Right cardiac atrium (tissue), 5 donors: ENCODE measurements around the gene GPR146. TPM values are rescaled to one million over a fixed set of nuclear protein-coding genes. Genes with fewer than 3 reads are reported as not detected.

Experiments used
- ATAC-seq, 2 donors: fragments of 200-7000 bp; cut with Tn5 transposase; one replicate each; pipeline versions ENCODE4 v1.8.0 to v1.9.1; 2020; ENCODE audit warnings: moderate library complexity in 2 of 2, mild to moderate bottlenecking in 1 of 2
- DNase-seq, 3 donors: peaks; one replicate each; pipeline ENCODE4 v3.0.0-alpha.2; 2020
- H3K27ac ChIP-seq: one replicate; pipeline ENCODE4 v1.5.1; 2013; ENCODE audit warnings: mild to moderate bottlenecking, low read length, control low read depth, moderate library complexity
- H3K27me3 ChIP-seq: one replicate; pipeline ENCODE4 v1.6.1; 2013; ENCODE audit not compliant: control insufficient read depth, insufficient read depth
- H3K4me1 ChIP-seq: one replicate; pipeline ENCODE4 v1.6.1; 2013; ENCODE audit warnings: low read length; ENCODE audit not compliant: control insufficient read depth, insufficient read depth
- H3K4me3 ChIP-seq: one replicate; pipeline ENCODE4 v1.5.1; 2013; ENCODE audit warnings: low read length, control low read depth
- H3K9me3 ChIP-seq: one replicate; pipeline ENCODE4 v1.6.1; 2013; ENCODE audit warnings: low read length; ENCODE audit not compliant: control insufficient read depth
- WGBS: extraction: QIAGEN DNeasy Blood & Tissue Kit; methylation state at CpG from one replicate; pipeline ENCODE4 v1.1.7; 2013; 5-methylcytosine and 5-hydroxymethylcytosine counted together
- intact Hi-C, 4 donors: fragments of 100-400 bp; cut with DNase I; formaldehyde crosslinking; loops; one replicate each; pipeline versions ENCODE4 v1.11.0 to v1.14.0; 2022 to 2023
- microRNA-seq, 2 donors: library from miRNA; unstranded; fragments of <30 nt; microRNA quantifications; one replicate each; pipeline ENCODE4 v1.2.0, GENCODE V29; 2020 to 2021
- polyA plus RNA-seq: library from polyadenylated mRNA; stranded (reverse); fragments of 200-250 nt; gene quantifications from one replicate; pipeline ENCODE4 v1.2.3, GENCODE V29; 2013
- total RNA-seq, 4 donors: library from RNA; stranded (reverse); fragmentation: NEBNext Ultra II Directional; extraction: Animal tissue kit (Norgen Biotek cat#: 25700); gene quantifications; one replicate each; pipeline ENCODE4 v1.2.1, GENCODE V29; 2021
- donor health status: healthy with polysubstance abuse.
- donor health status: DM: no; HTN: yes; CAD: no.
- donor health status: DM: no; HTN: no; CAD: no.
- donor health status: DM: no; HTN: yes; CAD: no; lungs with severe emphysema.
- donor health status: DM: yes; HTN: yes; CAD: no.

GPR146 gene
- total and polyA plus RNA-seq, 5 donors: 4.2 to 19.7 (median 17.3) TPM

- no peak overlapping the region for H3K27ac ChIP-seq
- H3K9me3 ChIP-seq: no peaks in the 10 kb centered on the region
- intact Hi-C loops: no loop called here
- DNase-seq (peak in 2 of 3 donors; percentile 24 to 31), ATAC-seq (no peak)
- H3K27me3 ChIP-seq: no peaks in the 10 kb centered on the region
- H3K4me1 ChIP-seq: no peaks in the 10 kb centered on the region
- WGBS: 83% methylated on average over 30 of the region's 30 CpGs
- no peak overlapping the region for H3K4me3 ChIP-seq
Observed at GRCh38 chr7:1108264-1108920, 64.0 kb downstream of the GPR146 start.

Small RNAs within 50 kb of the gene (microRNA-seq; reads per million reads assigned to microRNA genes)
- 265 to 609 reads per million in 2 donors for gene MIR339

Other genes starting within 250 kb of the GPR146 start
- gene SUN1, start 212.1 kb upstream of the GPR146 start, total RNA-seq: 100 to 1,000 TPM; 139 to 163 (median 147) TPM
- 86.9 TPM for gene SUN1, start 212.1 kb upstream of the GPR146 start, polyA plus RNA-seq
- 10 to 100 TPM; 20.1 to 23.6 (median 22.2) TPM for gene GET4, start 168.0 kb upstream of the GPR146 start, total RNA-seq
- 22.2 TPM for gene GET4, start 168.0 kb upstream of the GPR146 start, polyA plus RNA-seq
- 1 to 10 TPM; 4.8 to 7.1 (median 6.4) TPM for gene ADAP1, start 89.9 kb upstream of the GPR146 start, total RNA-seq
- 8.4 TPM for gene ADAP1, start 89.9 kb upstream of the GPR146 start, polyA plus RNA-seq
- gene COX19, start 69.0 kb upstream of the GPR146 start, total RNA-seq: 1 to 10 TPM; 6.3 to 8.8 (median 7.8) TPM
- 5.8 TPM for gene COX19, start 69.0 kb upstream of the GPR146 start, polyA plus RNA-seq
- not detected for gene CYP2W1, start 61.4 kb upstream of the GPR146 start, total RNA-seq
- gene CYP2W1, start 61.4 kb upstream of the GPR146 start, polyA plus RNA-seq: not detected
- gene GPER1, start 43.6 kb downstream of the GPR146 start, total RNA-seq: 1 to 10 TPM; 3.0 to 6.7 (median 4.5) TPM
- gene GPER1, start 43.6 kb downstream of the GPR146 start, polyA plus RNA-seq: 3.6 TPM
- gene ZFAND2A, start 115.7 kb downstream of the GPR146 start, total RNA-seq: 10 to 100 TPM in 3 of 4 donors, 1 to 10 TPM in 1; 8.9 to 13.2 (median 11.5) TPM
- 19.0 TPM for gene ZFAND2A, start 115.7 kb downstream of the GPR146 start, polyA plus RNA-seq
- gene UNCX, start 188.3 kb downstream of the GPR146 start, total RNA-seq: not detected
- not detected for gene UNCX, start 188.3 kb downstream of the GPR146 start, polyA plus RNA-seq